Measurements from ENCODE around the gene COPS3.

- no peak for TF ChIP-seq CTCF (IDR thresholded peaks at IDR 0.05; ENCODE audit: low read length)
- TF ChIP-seq EZH2phosphoT487 (IDR thresholded peaks at IDR 0.05; ENCODE audit: low read length) = no peak
- TF ChIP-seq EZH2 (optimal IDR thresholded peaks at IDR 0.05; ENCODE audit: low read depth, low read length) = no peak
These were observed 73.0 kb downstream of the COPS3 start for GRCh38 chr17:17207998-17208397.
